Smooth muscle cell (in vitro differentiated cells): ENCODE results near the gene KRTAP10-10. TPM values are rescaled to one million over a fixed set of nuclear protein-coding genes. Genes with fewer than 3 reads are reported as not detected.

Experiments
- DNase-seq: peaks from one replicate; lab custom pipeline; 2025; ENCODE audit not compliant: unreplicated experiment; lab: John Stamatoyannopoulos, UW
- H2AFZ ChIP-seq: fragments of 200-600 bp; sonication (generic); 2 replicates; pipeline ENCODE4 v1.6.0; 2016; ENCODE audit warnings: antibody characterized with exemption, low read depth, mild to moderate bottlenecking
- H3F3A ChIP-seq: fragments of 200-600 bp; sonication (generic); 2 replicates; pipeline ENCODE4 v1.6.0; 2017; ENCODE audit warnings: antibody characterized with exemption, low read depth
- H3K27ac ChIP-seq: fragments of 200-600 bp; sonication (generic); 2 replicates; pipeline ENCODE4 v1.5.1; 2016; ENCODE audit warnings: low read depth, mild to moderate bottlenecking
- H3K27me3 ChIP-seq: fragments of 200-600 bp; sonication (generic); 2 replicates; pipeline ENCODE4 v1.6.1; 2016; ENCODE audit warnings: low read depth, mild to moderate bottlenecking
- H3K36me3 ChIP-seq: fragments of 200-600 bp; sonication (generic); 2 replicates; pipeline ENCODE4 v1.5.1; 2016; ENCODE audit warnings: low read depth
- H3K4me1 ChIP-seq: fragments of 200-600 bp; sonication (generic); 2 replicates; pipeline ENCODE4 v1.5.1; 2016; ENCODE audit warnings: low read depth
- H3K4me2 ChIP-seq: fragments of 200-600 bp; sonication (generic); 2 replicates; pipeline ENCODE4 v1.6.0; 2016; ENCODE audit warnings: mild to moderate bottlenecking
- H3K4me3 ChIP-seq: fragments of 200-600 bp; sonication (generic); 2 replicates; pipeline ENCODE4 v1.5.1; 2016; ENCODE audit warnings: mild to moderate bottlenecking
- H3K79me2 ChIP-seq: fragments of 200-600 bp; sonication (generic); 2 replicates; pipeline ENCODE4 v1.6.0; 2016; ENCODE audit warnings: low read depth, mild to moderate bottlenecking
- H3K9ac ChIP-seq: fragments of 200-600 bp; sonication (generic); 2 replicates; pipeline ENCODE4 v1.6.0; 2016; ENCODE audit warnings: low read depth
- H3K9me3 ChIP-seq: fragments of 200-600 bp; sonication (generic); replicated peaks from 2 replicates; pipeline ENCODE4 v1.5.1; 2016; ENCODE audit warnings: low read depth
- H4K20me1 ChIP-seq: fragments of 200-600 bp; sonication (generic); 2 replicates; pipeline ENCODE4 v1.6.0; 2016; ENCODE audit warnings: low read depth
- CTCF ChIP-seq: fragments of 200-600 bp; sonication (generic); IDR thresholded peaks from 2 replicates; pipeline ENCODE4 v1.5.1; 2017; ENCODE audit warnings: borderline replicate concordance, mild to moderate bottlenecking, antibody characterized with exemption; ENCODE audit not compliant: insufficient read depth, poor library complexity, severe bottlenecking
- WGBS: methylation state at CpG from one replicate; pipeline ENCODE4 v1.1.7; 2016; ENCODE audit warnings: low lambda C conversion rate; 5-methylcytosine and 5-hydroxymethylcytosine counted together
- polyA plus RNA-seq: library from polyadenylated mRNA; unstranded; fragments of >200 nt; fragmentation: Nextera tagmentation; extraction: Ambion mirVana; gene quantifications from 2 replicates; pipeline ENCODE4 v1.2.1, GENCODE V29; 2016
- total RNA-seq: library from RNA; depleted of rRNA; stranded (reverse); fragments of >200 nt; gene quantifications from 2 replicates; pipeline ENCODE4 v1.2.3, GENCODE V29; 2014

Gene KRTAP10-10
- total and polyA plus RNA-seq, 2 experiments from 2014 or later = not detected

- H3K79me2 ChIP-seq = no peaks in the 10 kb centered on the region
- H3K9ac ChIP-seq = no peak overlapping the region
- H3K27me3 ChIP-seq = no peaks in the 10 kb centered on the region
- no peaks in the 10 kb centered on the region for H3K36me3 ChIP-seq
- H4K20me1 ChIP-seq = no peaks in the 10 kb centered on the region
- no peak for TF ChIP-seq CTCF
- peaks cover 2% of the 10 kb centered on the region for H3K9me3 ChIP-seq
- WGBS = 81% methylated on average over 16 of the region's 16 CpGs
- H3F3A ChIP-seq = no peaks in the 10 kb centered on the region
- H3K4me2 ChIP-seq = no peak overlapping the region
- H3K4me3 ChIP-seq = no peak overlapping the region
- no peaks in the 10 kb centered on the region for H3K4me1 ChIP-seq
- H3K27ac ChIP-seq = no peak overlapping the region
- no peak overlapping the region for H2AFZ ChIP-seq
- DNase-seq = no peak
Measured at GRCh38 chr21:44616591-44616926, 20.6 kb upstream of the KRTAP10-10 start.

DNA sequence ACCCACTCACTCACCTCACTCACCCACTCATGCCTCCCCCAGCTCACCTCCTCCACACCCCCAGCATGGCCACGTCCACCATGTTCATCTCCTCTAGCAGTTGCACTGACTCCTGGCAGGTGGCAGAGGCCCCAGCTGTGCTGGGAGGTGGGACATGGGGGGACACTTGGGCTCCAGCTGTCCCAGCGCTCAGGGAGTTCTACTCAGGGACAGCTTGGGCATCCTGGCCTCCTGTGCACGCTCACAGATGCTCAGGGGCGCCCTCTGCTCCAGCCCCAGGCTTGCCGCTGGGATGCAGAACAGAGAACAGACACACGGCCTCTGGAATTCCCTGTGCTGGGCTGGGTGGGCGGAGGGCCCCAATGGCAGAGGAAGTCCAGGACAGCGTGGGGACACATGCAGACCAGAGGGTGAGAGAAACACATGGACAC, 20.1 kb upstream of the KRTAP10-10 start:
- H3K36me3 ChIP-seq = no peaks in the 10 kb centered on the region
- H3K27ac ChIP-seq = no peak overlapping the region
- H3F3A ChIP-seq = no peaks in the 10 kb centered on the region
- no peaks in the 10 kb centered on the region for H3K9me3 ChIP-seq
- no peak overlapping the region for H2AFZ ChIP-seq
- H3K27me3 ChIP-seq = no peaks in the 10 kb centered on the region
- TF ChIP-seq CTCF = no peak
- no peak overlapping the region for H3K4me3 ChIP-seq
- no peak overlapping the region for H3K4me2 ChIP-seq
- no peaks in the 10 kb centered on the region for H3K4me1 ChIP-seq
- H3K79me2 ChIP-seq = no peaks in the 10 kb centered on the region
- no peaks in the 10 kb centered on the region for H4K20me1 ChIP-seq
- WGBS = 60% methylated on average over 8 of the region's 8 CpGs
- H3K9ac ChIP-seq = no peak overlapping the region
- no peak for DNase-seq

DNA sequence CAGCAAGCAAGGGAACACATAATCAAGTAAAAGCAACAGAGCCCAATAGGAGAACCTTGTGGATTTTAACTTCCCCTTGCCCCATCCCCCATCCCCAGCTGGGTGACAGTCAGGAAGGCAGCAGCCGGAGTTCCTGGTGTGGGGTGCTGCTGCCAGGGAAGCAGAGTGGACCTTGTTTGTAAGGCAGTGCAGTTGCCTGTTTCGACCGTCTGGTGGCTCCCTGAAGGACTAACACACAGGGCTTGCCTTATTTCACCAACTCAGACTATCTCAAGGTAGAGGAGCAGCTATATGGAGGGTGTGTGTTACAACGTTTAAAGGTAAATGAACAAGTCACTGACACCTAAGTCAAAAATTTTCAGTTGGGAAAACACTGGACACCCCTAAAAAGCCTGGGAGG, 18.7 kb upstream of the KRTAP10-10 start:
- H3K27ac ChIP-seq = no peak overlapping the region
- no peak overlapping the region for H3K9ac ChIP-seq
- 62% methylated on average over 4 of the region's 4 CpGs for WGBS
- H3K4me2 ChIP-seq = no peak overlapping the region
- H3K9me3 ChIP-seq = no peaks in the 10 kb centered on the region
- no peaks in the 10 kb centered on the region for H3K36me3 ChIP-seq
- no peak for DNase-seq
- H3K27me3 ChIP-seq = no peaks in the 10 kb centered on the region
- no peaks in the 10 kb centered on the region for H3K79me2 ChIP-seq
- no peaks in the 10 kb centered on the region for H3F3A ChIP-seq
- H4K20me1 ChIP-seq = no peaks in the 10 kb centered on the region
- H2AFZ ChIP-seq = no peak overlapping the region
- H3K4me1 ChIP-seq = no peaks in the 10 kb centered on the region
- no peak overlapping the region for H3K4me3 ChIP-seq
- no peak for TF ChIP-seq CTCF

DNA sequence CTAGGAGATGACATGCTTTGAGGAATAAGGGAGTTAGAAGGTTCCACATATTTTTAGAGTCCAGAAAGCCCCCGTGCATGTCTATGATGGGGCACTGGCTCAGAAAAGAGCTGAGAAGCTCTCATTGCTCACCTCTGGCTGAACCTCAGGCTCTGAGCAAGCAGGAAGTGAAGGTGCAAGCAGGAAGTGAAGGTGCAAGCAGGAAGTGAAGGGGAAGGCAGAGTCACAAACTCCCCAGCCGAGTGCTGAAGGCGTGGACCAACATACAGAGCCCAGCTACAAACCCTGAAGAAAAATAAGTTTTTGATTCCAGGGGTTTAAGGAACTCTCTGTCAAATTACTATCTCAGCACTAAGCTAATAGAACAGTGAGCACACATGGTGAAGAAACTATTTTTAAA, 18.2 kb upstream of the KRTAP10-10 start:
- Histone ChIP-seq H3F3A (no peaks in the 10 kb centered on the region), H2AFZ (no peak overlapping the region), H4K20me1 (no peaks in the 10 kb centered on the region), H3K36me3 (no peaks in the 10 kb centered on the region), H3K4me1 (no peaks in the 10 kb centered on the region), H3K4me3 (no peak overlapping the region), H3K27me3 (no peaks in the 10 kb centered on the region), H3K79me2 (no peaks in the 10 kb centered on the region), H3K9ac (no peak overlapping the region), H3K27ac (no peak overlapping the region), H3K9me3 (no peaks in the 10 kb centered on the region), H3K4me2 (no peak overlapping the region)
- no peak for DNase-seq
- WGBS = 93% methylated on average over 3 of the region's 3 CpGs
- TF ChIP-seq CTCF = no peak
